T-cell (primary cell): ENCODE results near the gene FUT6. TPM values are rescaled to one million over a fixed set of nuclear protein-coding genes. Genes with fewer than 3 reads are reported as not detected.
"Not testable (repeated sequence)": the region's sequence is repeated elsewhere in the genome, so short reads cannot be mapped to it uniquely, and the experiment has no call there.

Experiments
- ATAC-seq, 4 experiments: fragments of 200-7000 bp in 3 of 4; fragments of 150-1000 bp in 1 of 4; cut with Tn5 transposase; replicated peaks in 1 of 4; 1 replicate in 3 of 4; 2 replicates in 1 of 4; pipeline ENCODE4 v1.10.0; 2021; ENCODE audit warnings: moderate library complexity in 3 of 4, mild to moderate bottlenecking in 2 of 4, moderate number of reproducible peaks in 1 of 4
- CTCF ChIA-PET, 2 donors: fragments of 300-600 bp; sonication (Branson Sonifier 250); formaldehyde crosslinking; loops; one replicate each; lab custom pipeline; 2022; ENCODE audit warnings: antibody characterized with exemption in 2 of 2; lab: Charles Lee
- POLR2A ChIA-PET, 2 donors: fragments of 300-600 bp; sonication (Branson Sonifier 250); formaldehyde crosslinking; loops; one replicate each; lab custom pipeline; 2022; ENCODE audit warnings: antibody characterized with exemption in 2 of 2; lab: Charles Lee
- DNase-seq, 35 experiments: peaks; one replicate each; pipeline versions ENCODE4 v3.0.0 to v3.0.0-alpha.2; 2013 to 2023
- H3K27ac ChIP-seq: one replicate; pipeline ENCODE4 v1.5.1; 2013; ENCODE audit warnings: low read length
- H3K27me3 ChIP-seq, 2 experiments: replicated peaks in 1 of 2; 1 replicate in 1 of 2; 2 replicates in 1 of 2; pipeline versions ENCODE4 v1.6.1 to v1.7.0; 2013; ENCODE audit warnings: low read length in 1 of 2, mixed read lengths in 1 of 2; ENCODE audit not compliant: control insufficient read depth in 2 of 2, insufficient read depth in 2 of 2; ENCODE audit errors: extremely low read depth in 1 of 2
- H3K36me3 ChIP-seq, 2 donors: 1 replicate in 1 of 2; 2 replicates in 1 of 2; pipeline versions ENCODE4 v1.6.1 to v1.7.0; 2013; ENCODE audit warnings: low read length in 1 of 2; ENCODE audit not compliant: control insufficient read depth in 2 of 2, insufficient read depth in 1 of 2; ENCODE audit errors: extremely low read depth in 1 of 2
- H3K4me1 ChIP-seq, 2 experiments: 1 replicate in 1 of 2; 2 replicates in 1 of 2; pipeline versions ENCODE4 v1.6.1 to v1.7.0; 2013; ENCODE audit warnings: low read length in 2 of 2, mixed read lengths in 1 of 2; ENCODE audit not compliant: insufficient read depth in 2 of 2, control insufficient read depth in 1 of 2; ENCODE audit errors: extremely low read depth in 1 of 2
- H3K4me3 ChIP-seq, 2 donors: 1 replicate in 1 of 2; 2 replicates in 1 of 2; pipeline versions ENCODE4 v1.5.1 to v1.7.0; 2013; ENCODE audit warnings: mild to moderate bottlenecking in 2 of 2, low read length in 1 of 2, moderate library complexity in 1 of 2; ENCODE audit not compliant: control insufficient read depth in 1 of 2; ENCODE audit errors: extremely low read depth in 1 of 2
- H3K9me3 ChIP-seq: 2 replicates; pipeline ENCODE4 v1.7.0; 2013
- H3K27ac Mint-ChIP-seq, 2 donors: one replicate each; pipeline ENCODE4 v1.8.0; 2020 to 2021; ENCODE audit warnings: mild to moderate bottlenecking in 2 of 2, mixed read lengths in 2 of 2
- H3K27me3 Mint-ChIP-seq, 2 donors: one replicate each; pipeline ENCODE4 v1.8.0; 2021 to 2022; ENCODE audit warnings: mixed read lengths in 2 of 2
- H3K36me3 Mint-ChIP-seq: one replicate; pipeline ENCODE4 v1.8.0; 2021; ENCODE audit warnings: mixed read lengths
- H3K4me1 Mint-ChIP-seq, 3 donors: one replicate each; pipeline ENCODE4 v1.8.0; 2020 to 2022; ENCODE audit warnings: mixed read lengths in 3 of 3, mild to moderate bottlenecking in 1 of 3
- H3K4me3 Mint-ChIP-seq, 3 donors: one replicate each; pipeline ENCODE4 v1.8.0; 2020 to 2022; ENCODE audit warnings: mild to moderate bottlenecking in 3 of 3, mixed read lengths in 3 of 3, moderate library complexity in 3 of 3
- H3K9me3 Mint-ChIP-seq, 3 donors: one replicate each; pipeline ENCODE4 v1.8.0; 2020 to 2022; ENCODE audit warnings: mixed read lengths in 3 of 3
- WGBS: methylation state at CpG from one replicate; pipeline ENCODE4 v1.1.5; 2013; ENCODE audit warnings: missing lambda C conversion rate; ENCODE audit not compliant: insufficient coverage; 5-methylcytosine and 5-hydroxymethylcytosine counted together
- total RNA-seq, 35 experiments: library from RNA in 6 of 35; stranded (reverse) in 6 of 35; fragments of 120-200 nt in 1 of 35; gene quantifications; one replicate each; pipeline versions ENCODE4 v1.2.1 to v1.2.4 and lab custom pipeline; 2013 to 2026

Gene FUT6
- total RNA-seq, 5 donors from 2014 or later (not counting 1 experiment from before 2014, with no cell fraction given) = 0.15 to 0.79 (median 0.35) TPM; not detected in 2

GRCh38 chr19:5863030-5863665 lies 23.6 kb upstream of the FUT6 start:
- Mint-ChIP-seq H3K27me3 (peaks cover 7 to 13% of the 10 kb centered on the region in 2 donors), H3K27ac (no peak overlapping the region), H3K4me3 (no peak overlapping the region), H3K4me1 (no peaks in the 10 kb centered on the region), H3K9me3 (no peaks in the 10 kb centered on the region), H3K36me3 (no peaks in the 10 kb centered on the region)
- Histone ChIP-seq H3K27me3 (peaks cover 0 to 34% of the 10 kb centered on the region in 2 experiments), H3K36me3 (no peaks in the 10 kb centered on the region), H3K9me3 (no peaks in the 10 kb centered on the region), H3K4me3 (no peak overlapping the region), H3K27ac (no peak overlapping the region), H3K4me1 (no peaks in the 10 kb centered on the region)
- DNase-seq (no peak), ATAC-seq (no peak)
- ChIA-PET POLR2A (no interaction called here), CTCF (interaction anchor here in 1 of 2 donors (0.6 kb wide), 1 partner anchor 1786 kb away, joined by 5 read pairs; no protein-coding TSS in a partner anchor)
- 79% methylated on average over 11 of the region's 11 CpGs for WGBS

- H3K4me1 ChIP-seq = no peaks in the 10 kb centered on the region
- ChIA-PET POLR2A (no interaction called here), CTCF (interaction anchor here in 1 of 2 donors (0.6 kb wide), 1 partner anchor 321 kb away, joined by 12 read pairs; no protein-coding TSS in a partner anchor)
- H3K27ac ChIP-seq = no peak overlapping the region
- Mint-ChIP-seq H3K27ac (no peak overlapping the region), H3K27me3 (peaks cover 0 to 11% of the 10 kb centered on the region in 2 donors), H3K4me3 (no peak overlapping the region), H3K36me3 (no peaks in the 10 kb centered on the region), H3K9me3 (no peaks in the 10 kb centered on the region), H3K4me1 (no peaks in the 10 kb centered on the region)
- H3K27me3 ChIP-seq = peaks cover 0 to 5% of the 10 kb centered on the region in 2 experiments
- DNase-seq (no peak), ATAC-seq (no peak)
- H3K9me3 ChIP-seq = no peaks in the 10 kb centered on the region
- H3K36me3 ChIP-seq = no peaks in the 10 kb centered on the region
- 84% methylated on average over 16 of the region's 18 CpGs for WGBS
- H3K4me3 ChIP-seq = no peak overlapping the region
Measured at GRCh38 chr19:5857203-5858081, 17.9 kb upstream of the FUT6 start.

GRCh38 chr19:5855151-5855550 lies 15.6 kb upstream of the FUT6 start:
- 85% methylated on average over 9 of the region's 9 CpGs for WGBS
- H3K36me3 Mint-ChIP-seq, H3K27ac ChIP-seq, H3K9me3 Mint-ChIP-seq, H3K4me3 Mint-ChIP-seq, CTCF ChIA-PET, H3K27me3 Mint-ChIP-seq, H3K27ac Mint-ChIP-seq, H3K9me3 ChIP-seq, H3K27me3 ChIP-seq, H3K4me1 Mint-ChIP-seq, H3K4me1 ChIP-seq, POLR2A ChIA-PET, ATAC-seq, H3K4me3 ChIP-seq, DNase-seq, H3K36me3 ChIP-seq: not testable (repeated sequence)

DNA sequence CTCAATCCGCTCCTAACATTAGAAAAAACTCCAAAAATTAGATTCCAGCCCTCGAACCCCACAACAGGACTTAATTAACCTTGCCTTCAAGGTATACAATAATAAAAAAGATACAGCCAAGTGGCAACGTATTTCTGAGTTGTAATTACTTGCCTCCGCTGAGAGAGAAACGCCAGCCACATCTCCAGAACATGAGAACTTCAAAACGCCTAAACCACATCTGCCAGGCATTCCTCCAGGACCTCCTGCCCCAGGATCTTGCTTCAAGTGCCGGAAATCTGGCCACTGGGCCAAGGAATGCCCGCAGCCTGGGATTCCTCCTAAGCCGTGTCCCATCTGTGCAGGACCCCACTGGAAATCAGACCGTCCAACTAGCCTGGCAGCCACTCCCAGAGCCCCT lies 14.6 kb upstream of the FUT6 start:
- DNase-seq, H3K9me3 ChIP-seq, H3K27me3 ChIP-seq, H3K4me3 Mint-ChIP-seq, H3K4me1 ChIP-seq, H3K27ac Mint-ChIP-seq, CTCF ChIA-PET, H3K4me1 Mint-ChIP-seq, H3K4me3 ChIP-seq, H3K27me3 Mint-ChIP-seq, H3K36me3 ChIP-seq, H3K27ac ChIP-seq, ATAC-seq, H3K36me3 Mint-ChIP-seq, H3K9me3 Mint-ChIP-seq: not testable (repeated sequence)
- POLR2A ChIA-PET = interaction anchor here in 1 of 2 donors (0.6 kb wide), 1 partner anchor 847 kb away, joined by 8 read pairs; no protein-coding TSS in a partner anchor
- 70% methylated on average over 9 of the region's 10 CpGs for WGBS

GRCh38 chr19:5851302-5851701 lies 11.8 kb upstream of the FUT6 start, which contains the start of gene FUT3:
Gene FUT3 (minus strand): TSS chr19:5851449.
- H3K27ac ChIP-seq = no peak within 1 kb of the TSS
- WGBS = 72% methylated on average over 10 of the region's 10 CpGs
- H3K4me1 ChIP-seq = no peaks in the 10 kb centered on the region
- POLR2A ChIA-PET = no interaction called here
- no peak for DNase-seq
- no peak within 1 kb of the TSS for H3K4me3 ChIP-seq
- H3K4me1 Mint-ChIP-seq = peaks cover 0 to 3% (median 0%) of the 10 kb centered on the region in 3 donors
- H3K36me3 ChIP-seq = no peaks in the 10 kb centered on the region
- H3K9me3 ChIP-seq = no peaks in the 10 kb centered on the region
- peaks cover 0 to 7% of the 10 kb centered on the region in 2 donors for H3K27me3 Mint-ChIP-seq
- no peaks in the 10 kb centered on the region for H3K36me3 Mint-ChIP-seq
- H3K9me3 Mint-ChIP-seq = no peaks in the 10 kb centered on the region
- no peak for ATAC-seq
- no peak within 1 kb of the TSS for H3K27ac Mint-ChIP-seq
- H3K27me3 ChIP-seq = peaks cover 0 to 9% of the 10 kb centered on the region in 2 experiments
- H3K4me3 Mint-ChIP-seq = no peak within 1 kb of the TSS
- CTCF ChIA-PET = interaction anchor here in 1 of 2 donors (0.5 kb wide), 1 partner anchor 11 kb away, joined by 3 read pairs; no protein-coding TSS in a partner anchor

- peaks cover 0 to 3% (median 0%) of the 10 kb centered on the region in 3 donors for H3K4me1 Mint-ChIP-seq
- H3K27me3 ChIP-seq = peaks cover 0 to 9% of the 10 kb centered on the region in 2 experiments
- H3K27ac Mint-ChIP-seq = no peak overlapping the region
- no peak overlapping the region for H3K4me3 Mint-ChIP-seq
- H3K36me3 Mint-ChIP-seq = no peaks in the 10 kb centered on the region
- 73% methylated on average over 2 of the region's 5 CpGs for WGBS
- no peak for ATAC-seq
- ChIA-PET POLR2A (no interaction called here), CTCF (interaction anchor here in 1 of 2 donors (0.5 kb wide), 1 partner anchor 10 kb away, joined by 3 read pairs; no protein-coding TSS in a partner anchor)
- no peaks in the 10 kb centered on the region for H3K4me1 ChIP-seq
- no peak overlapping the region for H3K4me3 ChIP-seq
- H3K36me3 ChIP-seq = no peaks in the 10 kb centered on the region
- no peak overlapping the region for H3K27ac ChIP-seq
- DNase-seq = no peak
- H3K27me3 Mint-ChIP-seq = peaks cover 0 to 7% of the 10 kb centered on the region in 2 donors
- H3K9me3 Mint-ChIP-seq = no peaks in the 10 kb centered on the region
- no peaks in the 10 kb centered on the region for H3K9me3 ChIP-seq
Measured at GRCh38 chr19:5850743-5851293, 11.3 kb upstream of the FUT6 start.
